ENCODE data around the gene RNF148. TPM values are rescaled to one million over a fixed set of nuclear protein-coding genes. Genes with fewer than 3 reads are reported as not detected.

The RNF148 gene
- total RNA-seq, 4 donors from 2014 or later, result 0.96 to 15.0 (median 1.5) TPM

DNA sequence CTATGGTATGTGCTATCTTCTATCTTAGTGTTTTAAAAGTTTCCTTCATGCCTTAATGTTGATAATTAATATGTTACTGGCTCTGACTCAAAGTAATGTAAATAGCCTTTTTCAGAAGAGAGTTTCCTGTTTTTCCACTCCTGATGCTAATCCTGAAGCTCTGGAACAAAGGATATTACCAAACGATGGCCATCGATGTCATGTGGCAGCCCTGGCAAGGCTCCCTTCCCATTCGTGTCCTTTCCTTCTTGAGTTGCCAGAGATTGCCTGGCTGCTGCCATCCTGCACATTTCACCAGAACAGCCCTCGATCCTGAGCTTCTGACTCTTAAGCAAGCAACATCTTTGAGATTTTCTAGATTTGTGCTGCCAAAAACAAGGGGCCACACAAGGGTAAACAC is 49.8 kb downstream of the RNF148 start:
- no peaks in the 10 kb centered on the region for H3K27me3 ChIP-seq
- WGBS, 2 donors (ENCODE audit: low coverage in 1 of 2), result 53% methylated on average over 4 of the region's 4 CpGs; no CpG with 5 or more reads in 1 of the 2 donors
- no peaks in the 10 kb centered on the region for H3K36me3 ChIP-seq
- intact Hi-C loops (cut with DNase I; ENCODE audit: low total_unique reads) (loop anchor here (10.0 kb wide), 1 partner anchor 742 kb away; no protein-coding TSS in a partner anchor), in situ Hi-C loops (cut with MboI; ENCODE audit: low pct_ligation_motif_present in 1 of 4, low pct_unique_long_range_greater_than_20kb in 1 of 4, low sequenced_read_pairs in 3 of 4) (no loop called here)
- no peaks in the 10 kb centered on the region for H3K4me1 ChIP-seq
- H3K9me3 ChIP-seq, result no peaks in the 10 kb centered on the region
- H3K4me3 ChIP-seq, result no peak overlapping the region
- TF ChIP-seq POLR2AphosphoS5 (IDR thresholded peaks at IDR 0.05) (no peak), EP300 (IDR thresholded peaks at IDR 0.05; ENCODE audit: low read depth) (no peak), POLR2A (IDR thresholded peaks at IDR 0.05) (no peak)
- TF ChIP-seq, protein P1, sequence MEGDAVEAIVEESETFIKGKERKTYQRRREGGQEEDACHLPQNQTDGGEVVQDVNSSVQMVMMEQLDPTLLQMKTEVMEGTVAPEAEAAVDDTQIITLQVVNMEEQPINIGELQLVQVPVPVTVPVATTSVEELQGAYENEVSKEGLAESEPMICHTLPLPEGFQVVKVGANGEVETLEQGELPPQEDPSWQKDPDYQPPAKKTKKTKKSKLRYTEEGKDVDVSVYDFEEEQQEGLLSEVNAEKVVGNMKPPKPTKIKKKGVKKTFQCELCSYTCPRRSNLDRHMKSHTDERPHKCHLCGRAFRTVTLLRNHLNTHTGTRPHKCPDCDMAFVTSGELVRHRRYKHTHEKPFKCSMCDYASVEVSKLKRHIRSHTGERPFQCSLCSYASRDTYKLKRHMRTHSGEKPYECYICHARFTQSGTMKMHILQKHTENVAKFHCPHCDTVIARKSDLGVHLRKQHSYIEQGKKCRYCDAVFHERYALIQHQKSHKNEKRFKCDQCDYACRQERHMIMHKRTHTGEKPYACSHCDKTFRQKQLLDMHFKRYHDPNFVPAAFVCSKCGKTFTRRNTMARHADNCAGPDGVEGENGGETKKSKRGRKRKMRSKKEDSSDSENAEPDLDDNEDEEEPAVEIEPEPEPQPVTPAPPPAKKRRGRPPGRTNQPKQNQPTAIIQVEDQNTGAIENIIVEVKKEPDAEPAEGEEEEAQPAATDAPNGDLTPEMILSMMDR (IDR thresholded peaks at IDR 0.05), result no peak
- no peak overlapping the region for H3K27ac ChIP-seq
- DNase-seq, result no peak

Small RNA genes lying within 50 kb of the gene (small RNA-seq; reads per million reads assigned to genes)
- 0 reads per million in 4 donors for gene AC006463.1

Other genes with a start within 250 kb of the RNF148 start
- gene RNF133, start 3.8 kb downstream of the RNF148 start, total RNA-seq, result 1 to 10 TPM in 3 of 4 donors, not detected in 1; 1.1 to 2.4 (median 1.2) TPM
- 10 to 100 TPM in 3 of 4 donors, 1 to 10 TPM in 1; 9.0 to 15.2 (median 12.6) TPM for gene CADPS2, start 183.5 kb upstream of the RNF148 start, total RNA-seq